H9 (cell line): Measurements from ENCODE around the gene ANGPTL4. TPM values are rescaled to one million over a fixed set of nuclear protein-coding genes. Genes with fewer than 3 reads are reported as not detected.

Source experiments
- DNase-seq: peaks from one replicate; pipeline ENCODE4 v3.0.0-alpha.2; 2017
- H2AFZ ChIP-seq: one replicate; pipeline ENCODE4 v1.6.1; 2013; ENCODE audit warnings: mild to moderate bottlenecking, low read length, control low read depth, moderate library complexity
- H2AK5ac ChIP-seq: 2 replicates; pipeline ENCODE4 v1.6.1; 2013; ENCODE audit warnings: low read length, control low read depth, mixed read lengths; ENCODE audit not compliant: insufficient read length
- H2BK120ac ChIP-seq: one replicate; pipeline ENCODE4 v1.6.1; 2013; ENCODE audit warnings: low read depth, mild to moderate bottlenecking, low read length, control low read depth, inconsistent platforms; ENCODE audit not compliant: poor library complexity, severe bottlenecking
- H2BK12ac ChIP-seq: 2 replicates; pipeline ENCODE4 v1.6.1; 2013; ENCODE audit warnings: low read length, control low read depth, mixed read lengths, low read depth; ENCODE audit not compliant: insufficient read length
- H2BK15ac ChIP-seq: 2 replicates; pipeline ENCODE4 v1.6.1; 2013; ENCODE audit warnings: low read depth, low read length, control low read depth
- H2BK20ac ChIP-seq: one replicate; pipeline ENCODE4 v1.6.1; 2013; ENCODE audit warnings: low read depth, mild to moderate bottlenecking, low read length, control low read depth, inconsistent platforms; ENCODE audit not compliant: poor library complexity, severe bottlenecking
- H2BK5ac ChIP-seq: 2 replicates; pipeline ENCODE4 v1.6.1; 2013; ENCODE audit warnings: low read length, control low read depth, mixed read lengths; ENCODE audit not compliant: insufficient read length
- H3K14ac ChIP-seq: 2 replicates; pipeline ENCODE4 v1.6.1; 2013; ENCODE audit warnings: low read length, control low read depth; ENCODE audit not compliant: insufficient read depth
- H3K18ac ChIP-seq: 2 replicates; pipeline ENCODE4 v1.6.1; 2013; ENCODE audit warnings: low read depth, mild to moderate bottlenecking, mixed read lengths, low read length, control low read depth; ENCODE audit not compliant: insufficient read length
- H3K23ac ChIP-seq: 2 replicates; pipeline ENCODE4 v1.6.1; 2013; ENCODE audit warnings: low read length, control low read depth, mixed read lengths, low read depth; ENCODE audit not compliant: insufficient read length
- H3K23me2 ChIP-seq: 2 replicates; pipeline ENCODE4 v1.6.1; 2013; ENCODE audit warnings: low read depth, mild to moderate bottlenecking, mixed read lengths, low read length, control low read depth; ENCODE audit not compliant: insufficient read length, poor library complexity, severe bottlenecking
- H3K27ac ChIP-seq: 2 replicates; pipeline ENCODE4 v1.5.1; 2013; ENCODE audit warnings: low read length, control low read depth, mixed read lengths, low read depth; ENCODE audit not compliant: insufficient read length
- H3K27me3 ChIP-seq: 2 replicates; pipeline ENCODE4 v1.6.1; 2013; ENCODE audit warnings: low read length, control low read depth, inconsistent platforms; ENCODE audit not compliant: insufficient read depth
- H3K4ac ChIP-seq: 2 replicates; pipeline ENCODE4 v1.6.1; 2013; ENCODE audit warnings: low read depth, mild to moderate bottlenecking, control low read depth, inconsistent platforms, low read length, moderate library complexity
- H3K4me1 ChIP-seq: 2 replicates; pipeline ENCODE4 v1.6.1; 2013; ENCODE audit warnings: low read length, control low read depth, inconsistent platforms; ENCODE audit not compliant: insufficient read depth
- H3K4me2 ChIP-seq: 2 replicates; pipeline ENCODE4 v1.6.1; 2013; ENCODE audit warnings: low read length, control low read depth, mixed read lengths; ENCODE audit not compliant: insufficient read length, insufficient read depth
- H3K56ac ChIP-seq: 2 replicates; pipeline ENCODE4 v1.6.1; 2013; ENCODE audit warnings: low read depth, mild to moderate bottlenecking, mixed read lengths, low read length, control low read depth; ENCODE audit not compliant: insufficient read length
- H3K79me1 ChIP-seq: 2 replicates; pipeline ENCODE4 v1.6.1; 2013; ENCODE audit warnings: low read depth, mild to moderate bottlenecking, moderate library complexity, low read length, control low read depth, inconsistent platforms; ENCODE audit not compliant: insufficient read depth, poor library complexity, severe bottlenecking
- H3K79me2 ChIP-seq: 2 replicates; pipeline ENCODE4 v1.6.1; 2013; ENCODE audit warnings: low read length, control low read depth, inconsistent platforms; ENCODE audit not compliant: insufficient read depth
- H3K9ac ChIP-seq: 2 replicates; pipeline ENCODE4 v1.6.1; 2013; ENCODE audit warnings: low read length, control low read depth, mixed read lengths; ENCODE audit not compliant: insufficient read length; ENCODE audit errors: extremely low read depth
- H3K9me3 ChIP-seq: one replicate; pipeline ENCODE4 v1.6.1; 2013; ENCODE audit warnings: low read depth, low read length, inconsistent platforms; ENCODE audit not compliant: control insufficient read depth
- H3T11ph ChIP-seq: one replicate; pipeline ENCODE4 v1.6.1; 2013; ENCODE audit warnings: mild to moderate bottlenecking, low read length, control low read depth, inconsistent platforms
- H4K20me1 ChIP-seq: one replicate; pipeline ENCODE4 v1.6.1; 2013; ENCODE audit not compliant: control insufficient read depth, insufficient read length, insufficient read depth
- H4K5ac ChIP-seq: 2 replicates; pipeline ENCODE4 v1.6.1; 2013; ENCODE audit warnings: low read depth, mild to moderate bottlenecking, mixed read lengths, low read length, control low read depth; ENCODE audit not compliant: insufficient read length
- H4K8ac ChIP-seq: replicated peaks from 2 replicates; pipeline ENCODE4 v1.6.1; 2013; ENCODE audit warnings: low read length, control low read depth, mixed read lengths, low read depth; ENCODE audit not compliant: insufficient read length
- H4K91ac ChIP-seq: 2 replicates; pipeline ENCODE4 v1.6.1; 2013; ENCODE audit warnings: low read depth, mild to moderate bottlenecking, moderate library complexity, mixed read lengths, low read length, control low read depth; ENCODE audit not compliant: insufficient read length
- H3K27ac Mint-ChIP-seq, 3 experiments: 2 replicates in 2 of 3; 3 replicates in 1 of 3; pipeline ENCODE4 v1.8.0; 2020 to 2021; ENCODE audit warnings: mixed read lengths in 3 of 3, mild to moderate bottlenecking in 1 of 3, moderate library complexity in 1 of 3
- H3K27me3 Mint-ChIP-seq: 2 replicates; pipeline ENCODE4 v1.8.0; 2021; ENCODE audit warnings: low read depth, mild to moderate bottlenecking, moderate library complexity, mixed read lengths
- H3K36me3 Mint-ChIP-seq, 3 experiments: 2 replicates in 2 of 3; 3 replicates in 1 of 3; pipeline ENCODE4 v1.8.0; 2020 to 2021; ENCODE audit warnings: low read depth in 3 of 3, mixed read lengths in 3 of 3; ENCODE audit not compliant: insufficient read depth in 1 of 3
- H3K4me1 Mint-ChIP-seq, 2 experiments: 2 replicates each; pipeline ENCODE4 v1.8.0; 2020; ENCODE audit warnings: mixed read lengths in 2 of 2
- H3K4me3 Mint-ChIP-seq, 2 experiments: 2 replicates in 1 of 2; 3 replicates in 1 of 2; pipeline ENCODE4 v1.8.0; 2020 to 2021; ENCODE audit warnings: mild to moderate bottlenecking in 2 of 2, mixed read lengths in 2 of 2, moderate library complexity in 1 of 2
- H3K9me3 Mint-ChIP-seq, 2 experiments: 2 replicates in 1 of 2; 3 replicates in 1 of 2; pipeline ENCODE4 v1.8.0; 2020; ENCODE audit warnings: mild to moderate bottlenecking in 2 of 2, mixed read lengths in 2 of 2, moderate library complexity in 1 of 2
- WGBS: extraction: QIAGEN DNeasy Blood & Tissue Kit; methylation state at CpG from one replicate; pipeline ENCODE4 v1.1.7; 2013; ENCODE audit warnings: missing lambda C conversion rate, low lambda C conversion rate, mixed read lengths; ENCODE audit not compliant: insufficient read length; ENCODE audit errors: extremely low coverage; 5-methylcytosine and 5-hydroxymethylcytosine counted together
- total RNA-seq: library from RNA; stranded (reverse); gene quantifications from 2 replicates; pipeline ENCODE4 v1.2.1, GENCODE V29; 2021
- TF ChIP-seq, protein P1 (sequence below): fragments of 200-600 bp; sonication (generic); conservative IDR thresholded peaks from 3 replicates; pipeline ENCODE4 v1.8.0; 2021; ENCODE audit warnings: antibody characterized with exemption, mild to moderate bottlenecking

Gene ANGPTL4
- total RNA-seq, 1 experiment from 2014 or later: 1.9 TPM

DNA sequence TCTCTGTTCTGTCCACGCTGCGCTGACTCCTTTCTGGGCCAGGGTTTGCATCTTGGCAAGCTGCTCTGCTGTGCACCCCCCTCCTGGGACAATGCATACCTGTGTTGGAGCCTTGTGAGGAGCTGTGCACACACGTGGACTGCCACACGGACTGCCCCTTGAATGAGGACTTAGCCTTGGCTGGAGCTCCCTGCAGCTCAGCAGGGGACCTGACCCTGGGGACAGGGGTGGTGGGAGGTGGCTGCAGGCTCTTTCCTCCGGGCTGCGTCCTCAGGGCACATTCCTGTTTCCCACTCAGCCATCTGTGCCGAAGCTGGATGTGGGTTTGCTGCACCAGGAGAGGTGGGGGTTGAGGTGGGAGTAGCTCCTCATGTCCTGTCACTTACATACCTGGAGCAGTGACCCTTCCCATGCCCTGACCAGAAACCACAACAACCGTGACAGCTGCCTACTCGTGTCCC lies 34.4 kb downstream of the ANGPTL4 start:
- Histone ChIP-seq H4K8ac (no peak overlapping the region), H3K23me2 (no peaks in the 10 kb centered on the region), H3K27me3 (no peaks in the 10 kb centered on the region), H2BK12ac (no peak overlapping the region), H3K18ac (no peak overlapping the region), H3K4me2 (no peak overlapping the region), H3K27ac (no peak overlapping the region), H2BK20ac (no peak overlapping the region), H2BK5ac (no peak overlapping the region), H3K9ac (no peak overlapping the region), H3K14ac (no peak overlapping the region), H4K5ac (no peak overlapping the region), H3K9me3 (no peaks in the 10 kb centered on the region), H3K23ac (no peak overlapping the region), H2BK120ac (no peak overlapping the region), H3K4ac (no peak overlapping the region), H2BK15ac (no peak overlapping the region), H3T11ph (no peak overlapping the region), H2AFZ (no peak overlapping the region), H3K56ac (no peak overlapping the region), H2AK5ac (no peak overlapping the region), H4K91ac (no peak overlapping the region), H3K79me2 (peaks cover 3% of the 10 kb centered on the region; the same call in 1 of the 2 replicates), H4K20me1 (no peaks in the 10 kb centered on the region), H3K79me1 (peaks cover 6% of the 10 kb centered on the region), H3K4me1 (no peaks in the 10 kb centered on the region)
- Mint-ChIP-seq H3K4me1 (peaks cover 6 to 8% of the 10 kb centered on the region in 2 experiments), H3K9me3 (no peaks in the 10 kb centered on the region; a peak in 1 of 5 replicates), H3K27ac (peak overlapping the region in 2 of 3 experiments; percentile 61 to 83; a peak in 2 of 7 replicates), H3K27me3 (no peaks in the 10 kb centered on the region), H3K36me3 (peaks cover 14 to 32% (median 26%) of the 10 kb centered on the region in 3 experiments; a peak in 6 of 7 replicates), H3K4me3 (no peak overlapping the region)
- DNase-seq: no peak
- no CpG with 5 or more reads among the region's 9 CpGs for WGBS
- TF ChIP-seq, protein P1, sequence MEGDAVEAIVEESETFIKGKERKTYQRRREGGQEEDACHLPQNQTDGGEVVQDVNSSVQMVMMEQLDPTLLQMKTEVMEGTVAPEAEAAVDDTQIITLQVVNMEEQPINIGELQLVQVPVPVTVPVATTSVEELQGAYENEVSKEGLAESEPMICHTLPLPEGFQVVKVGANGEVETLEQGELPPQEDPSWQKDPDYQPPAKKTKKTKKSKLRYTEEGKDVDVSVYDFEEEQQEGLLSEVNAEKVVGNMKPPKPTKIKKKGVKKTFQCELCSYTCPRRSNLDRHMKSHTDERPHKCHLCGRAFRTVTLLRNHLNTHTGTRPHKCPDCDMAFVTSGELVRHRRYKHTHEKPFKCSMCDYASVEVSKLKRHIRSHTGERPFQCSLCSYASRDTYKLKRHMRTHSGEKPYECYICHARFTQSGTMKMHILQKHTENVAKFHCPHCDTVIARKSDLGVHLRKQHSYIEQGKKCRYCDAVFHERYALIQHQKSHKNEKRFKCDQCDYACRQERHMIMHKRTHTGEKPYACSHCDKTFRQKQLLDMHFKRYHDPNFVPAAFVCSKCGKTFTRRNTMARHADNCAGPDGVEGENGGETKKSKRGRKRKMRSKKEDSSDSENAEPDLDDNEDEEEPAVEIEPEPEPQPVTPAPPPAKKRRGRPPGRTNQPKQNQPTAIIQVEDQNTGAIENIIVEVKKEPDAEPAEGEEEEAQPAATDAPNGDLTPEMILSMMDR: no peak
